ENCODE results near the gene CAV2. TPM values are rescaled to one million over a fixed set of nuclear protein-coding genes. Genes with fewer than 3 reads are reported as not detected.

Gene CAV2
- total RNA-seq, 2 donors from 2014 or later, result 93.8 to 157 TPM

- Histone ChIP-seq H3K4me3 (no peak overlapping the region), H3K9me3 (no peaks in the 10 kb centered on the region), H3K27ac (no peak overlapping the region), H3K36me3 (no peaks in the 10 kb centered on the region), H3K27me3 (replicated peaks; ENCODE audit: insufficient read depth) (no peaks in the 10 kb centered on the region), H3K4me1 (ENCODE audit: control insufficient read depth in 1 of 2, low read depth in 2 of 2) (peaks cover 5 to 25% of the 10 kb centered on the region in 2 donors)
- no peak for ATAC-seq (ENCODE audit: insufficient number of reproducible peaks, low FRiP score, low read depth)
- no peak for DNase-seq (ENCODE audit: low spot score)
- TF ChIP-seq CTCF (IDR thresholded peaks at IDR 0.05), result no peak
Observed at GRCh38 chr7:116516324-116516723, 16.8 kb downstream of the CAV2 start.

GRCh38 chr7:116517626-116518025 is 18.1 kb downstream of the CAV2 start:
- TF ChIP-seq CTCF (IDR thresholded peaks at IDR 0.05), result no peak
- no peak overlapping the region for H3K4me3 ChIP-seq
- no peaks in the 10 kb centered on the region for H3K27me3 ChIP-seq (replicated peaks; ENCODE audit: insufficient read depth)
- no peaks in the 10 kb centered on the region for H3K36me3 ChIP-seq
- no peaks in the 10 kb centered on the region for H3K9me3 ChIP-seq
- DNase-seq (ENCODE audit: low spot score) (no peak), ATAC-seq (ENCODE audit: insufficient number of reproducible peaks, low FRiP score, low read depth) (no peak)
- H3K27ac ChIP-seq, result no peak overlapping the region
- H3K4me1 ChIP-seq (ENCODE audit: control insufficient read depth in 1 of 2, low read depth in 2 of 2), result peaks cover 5 to 15% of the 10 kb centered on the region in 2 donors

- H3K4me1 ChIP-seq (ENCODE audit: control insufficient read depth in 1 of 2, low read depth in 2 of 2), result peaks cover 6 to 10% of the 10 kb centered on the region in 2 donors
- H3K27me3 ChIP-seq (replicated peaks; ENCODE audit: insufficient read depth), result no peaks in the 10 kb centered on the region
- H3K9me3 ChIP-seq, result no peaks in the 10 kb centered on the region
- ATAC-seq (ENCODE audit: insufficient number of reproducible peaks, low FRiP score, low read depth) (no peak), DNase-seq (ENCODE audit: low spot score) (no peak)
- H3K36me3 ChIP-seq, result no peaks in the 10 kb centered on the region
- TF ChIP-seq CTCF (IDR thresholded peaks at IDR 0.05), result no peak
- no peak overlapping the region for H3K27ac ChIP-seq
- no peak overlapping the region for H3K4me3 ChIP-seq
Observed at GRCh38 chr7:116518961-116519360, 19.4 kb downstream of the CAV2 start.

GRCh38 chr7:116521046-116521664 is 21.6 kb downstream of the CAV2 start:
- ATAC-seq (ENCODE audit: insufficient number of reproducible peaks, low FRiP score, low read depth), result no peak

GRCh38 chr7:116522247-116522646 is 22.7 kb downstream of the CAV2 start:
- DNase-seq (ENCODE audit: low spot score), result no peak
- H3K4me3 ChIP-seq, result no peak overlapping the region
- no peak for ATAC-seq (ENCODE audit: insufficient number of reproducible peaks, low FRiP score, low read depth)
- H3K9me3 ChIP-seq, result no peaks in the 10 kb centered on the region
- no peak for TF ChIP-seq CTCF (IDR thresholded peaks at IDR 0.05)
- no peaks in the 10 kb centered on the region for H3K27me3 ChIP-seq (replicated peaks; ENCODE audit: insufficient read depth)
- H3K4me1 ChIP-seq (ENCODE audit: control insufficient read depth in 1 of 2, low read depth in 2 of 2), result peaks cover 2 to 5% of the 10 kb centered on the region in 2 donors
- no peaks in the 10 kb centered on the region for H3K36me3 ChIP-seq
- no peak overlapping the region for H3K27ac ChIP-seq

More at GRCh38 chr7:116521046-116521664, 21.6 kb downstream of the CAV2 start:
- no peak for DNase-seq (ENCODE audit: low spot score)
- Histone ChIP-seq H3K4me1 (ENCODE audit: control insufficient read depth in 1 of 2, low read depth in 2 of 2) (peaks cover 0 to 3% of the 10 kb centered on the region in 2 donors), H3K4me3 (no peak overlapping the region), H3K36me3 (no peaks in the 10 kb centered on the region), H3K9me3 (no peaks in the 10 kb centered on the region), H3K27ac (no peak overlapping the region), H3K27me3 (replicated peaks; ENCODE audit: insufficient read depth) (no peaks in the 10 kb centered on the region)
- TF ChIP-seq CTCF (IDR thresholded peaks at IDR 0.05), result no peak

All from thoracic aorta (tissue), 2 donors.